HT1080 (cell line): ENCODE data around the gene TRA2A. TPM values are rescaled to one million over a fixed set of nuclear protein-coding genes. Genes with fewer than 3 reads are reported as not detected.
A peak's percentile ranks its signal among the peaks of the same experiment; 100 is the strongest.

Experiments
- DNase-seq: peaks from one replicate; pipeline ENCODE4 v3.0.0-alpha.2; 2015; ENCODE audit warnings: low read depth
- small RNA-seq: library from RNA; depleted of rRNA; stranded (forward); fragments of <200 nt; gene quantifications from one replicate; pipeline ENCODE3, GENCODE V24; 2014
- total RNA-seq: library from RNA; depleted of rRNA; stranded (reverse); fragments of >200 nt; shearing (Covaris generic); gene quantifications from 2 replicates; pipeline ENCODE4 v1.2.3, GENCODE V29; 2014; rRNA removed

Gene TRA2A
- total RNA-seq, 1 experiment from 2014 or later = 49.6 TPM

GRCh38 chr7:23471106-23471859, 60.5 kb downstream of the TRA2A start:
- peak; percentile 91 for DNase-seq

GRCh38 chr7:23470330-23471105, 61.3 kb downstream of the TRA2A start, which contains the start of gene IGF2BP3:
IGF2BP3 (minus strand) TSS chr7:23470491; CDS start chr7:23470110, 381 bp downstream.
- DNase-seq = peak; percentile 99

GRCh38 chr7:23469961-23470250, 61.9 kb downstream of the TRA2A start:
- DNase-seq = no peak

- DNase-seq = no peak
Measured at GRCh38 chr7:23469150-23469960, 62.4 kb downstream of the TRA2A start.

GRCh38 chr7:23468526-23469149, 63.1 kb downstream of the TRA2A start:
- DNase-seq = no peak

- no peak for DNase-seq
Measured at GRCh38 chr7:23467806-23468525, 63.8 kb downstream of the TRA2A start.

GRCh38 chr7:23467291-23467805, 64.4 kb downstream of the TRA2A start:
- DNase-seq = no peak

GRCh38 chr7:23462846-23463245, 68.9 kb downstream of the TRA2A start:
- no peak for DNase-seq

GRCh38 chr7:23458044-23458443, 73.7 kb downstream of the TRA2A start:
- DNase-seq = no peak

GRCh38 chr7:23456093-23456492, 75.7 kb downstream of the TRA2A start:
- no peak for DNase-seq

GRCh38 chr7:23454881-23455526, 76.8 kb downstream of the TRA2A start:
- no peak for DNase-seq

Small RNAs within 50 kb of the gene (small RNA-seq; reads per million reads assigned to genes)
- not detected for gene AC079780.1
- not detected for gene RF00019

Other genes starting within 250 kb of the TRA2A start
- gene MALSU1, start 232.6 kb downstream of the TRA2A start, total RNA-seq = 105 and 129 TPM in 2 replicates
- 39.5 and 44.1 TPM in 2 replicates for gene IGF2BP3, start 61.5 kb downstream of the TRA2A start, total RNA-seq
- gene CCDC126, start 65.4 kb upstream of the TRA2A start, total RNA-seq = 7.8 and 9.1 TPM in 2 replicates
- gene FAM221A, start 148.2 kb upstream of the TRA2A start, total RNA-seq = not detected in 2 replicates
- 0.02 TPM in 1 of 2 replicates, not detected in the other for gene STK31, start 178.2 kb upstream of the TRA2A start, total RNA-seq